PC-9 (cell line): ENCODE data around the gene SAMM50.

Experiments used
- EZH2 ChIP-seq: fragments of 200-600 bp; sonication (generic); IDR thresholded peaks from 2 replicates; pipeline ENCODE4 v1.8.0; 2017; ENCODE audit warnings: antibody characterized with exemption, low read depth
- TF ChIP-seq, protein P1 (sequence below): fragments of 200-600 bp; sonication (generic); conservative IDR thresholded peaks from 2 replicates; pipeline ENCODE4 v1.6.1; 2017; ENCODE audit warnings: mixed run types, antibody characterized with exemption, mild to moderate bottlenecking, moderate library complexity

DNA sequence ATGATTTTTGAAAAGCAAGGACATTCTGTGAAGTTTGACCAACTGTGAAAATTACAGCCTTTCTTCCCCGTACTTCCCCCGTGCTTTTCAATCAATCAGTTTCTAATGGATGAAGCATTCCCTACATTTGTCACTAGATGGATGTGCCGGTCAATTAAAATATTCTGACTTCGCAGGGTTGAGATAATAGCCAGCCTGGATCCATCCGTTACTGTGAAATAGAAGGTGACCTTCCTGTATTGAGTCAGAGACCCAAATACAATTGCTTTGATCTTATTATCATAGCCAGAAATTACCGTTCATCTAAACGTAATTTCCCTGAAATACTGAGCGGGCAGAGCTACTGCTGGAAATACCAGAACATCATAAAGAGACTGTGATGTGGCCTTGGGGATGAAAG, 47.8 kb downstream of the SAMM50 start:
- TF ChIP-seq, protein P1, sequence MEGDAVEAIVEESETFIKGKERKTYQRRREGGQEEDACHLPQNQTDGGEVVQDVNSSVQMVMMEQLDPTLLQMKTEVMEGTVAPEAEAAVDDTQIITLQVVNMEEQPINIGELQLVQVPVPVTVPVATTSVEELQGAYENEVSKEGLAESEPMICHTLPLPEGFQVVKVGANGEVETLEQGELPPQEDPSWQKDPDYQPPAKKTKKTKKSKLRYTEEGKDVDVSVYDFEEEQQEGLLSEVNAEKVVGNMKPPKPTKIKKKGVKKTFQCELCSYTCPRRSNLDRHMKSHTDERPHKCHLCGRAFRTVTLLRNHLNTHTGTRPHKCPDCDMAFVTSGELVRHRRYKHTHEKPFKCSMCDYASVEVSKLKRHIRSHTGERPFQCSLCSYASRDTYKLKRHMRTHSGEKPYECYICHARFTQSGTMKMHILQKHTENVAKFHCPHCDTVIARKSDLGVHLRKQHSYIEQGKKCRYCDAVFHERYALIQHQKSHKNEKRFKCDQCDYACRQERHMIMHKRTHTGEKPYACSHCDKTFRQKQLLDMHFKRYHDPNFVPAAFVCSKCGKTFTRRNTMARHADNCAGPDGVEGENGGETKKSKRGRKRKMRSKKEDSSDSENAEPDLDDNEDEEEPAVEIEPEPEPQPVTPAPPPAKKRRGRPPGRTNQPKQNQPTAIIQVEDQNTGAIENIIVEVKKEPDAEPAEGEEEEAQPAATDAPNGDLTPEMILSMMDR, result no peak
- TF ChIP-seq EZH2, result no peak
